ENCODE measurements around the gene MTA1. TPM values are rescaled to one million over a fixed set of nuclear protein-coding genes. Genes with fewer than 3 reads are reported as not detected.

The MTA1 gene
- total and polyA plus RNA-seq, 2 of the 8 experiments (the other 6 are each of a cell fraction or from before 2014, with no cell fraction given) = 73.9 to 221 TPM

DNA sequence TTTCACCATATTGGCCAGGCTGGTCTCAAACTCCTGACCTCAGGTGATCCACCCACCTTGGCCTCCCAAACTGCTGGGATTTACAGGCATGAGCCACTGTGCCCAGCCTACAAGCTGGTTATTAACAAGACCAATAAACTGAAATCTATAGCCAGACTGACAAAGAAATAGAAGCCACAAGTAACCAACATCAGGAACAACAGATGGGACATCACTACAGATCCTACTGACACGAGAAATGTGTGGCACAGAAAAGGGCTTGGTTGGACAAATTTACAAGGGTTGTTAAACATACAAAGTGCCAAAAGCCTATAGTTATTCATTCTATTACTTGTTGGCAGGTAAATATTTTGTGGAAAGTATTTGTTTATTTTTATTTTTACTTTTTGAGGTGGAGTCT, 11.6 kb downstream of the MTA1 start:
- POLR2A ChIA-PET (ENCODE audit: partially characterized antibody) = interaction anchor here (2.5 kb wide), 1 partner anchor 10 kb away, joined by 10 read pairs; no protein-coding TSS in a partner anchor
- H3K23me2 ChIP-seq (ENCODE audit: low read depth, low read length) = no peaks in the 10 kb centered on the region
- DNase-seq (ENCODE audit: low read depth in 1 of 2, low spot score in 2 of 2) = no peak
- H4K8ac ChIP-seq (ENCODE audit: extremely low read depth, insufficient read depth, low read length) = no peak overlapping the region
- H3K27me3 ChIP-seq (replicated peaks in 1 of 4; ENCODE audit: control insufficient read depth in 3 of 4, extremely low read depth in 1 of 4, insufficient read depth in 3 of 4, low read length in 3 of 4) = no peaks in the 10 kb centered on the region
- no peak overlapping the region for H3K14ac ChIP-seq (ENCODE audit: insufficient read length)
- CTCF ChIA-PET (ENCODE audit: partially characterized antibody) = interaction anchor here (0.7 to 1.9 kb wide), 2 partner anchors 50 to 208 kb away, joined by 3 to 6 read pairs; no protein-coding TSS in a partner anchor
- H2BK5ac ChIP-seq (ENCODE audit: low read depth, low read length) = no peak overlapping the region
- no peak overlapping the region for H3K23ac ChIP-seq (ENCODE audit: insufficient read length)
- peaks cover 21 to 88% of the 10 kb centered on the region in 2 experiments for H3K79me2 ChIP-seq (ENCODE audit: control insufficient read depth in 1 of 2, insufficient read depth in 2 of 2, low read length in 2 of 2)
- no peak overlapping the region for H3K4me3 ChIP-seq (ENCODE audit: extremely low read depth in 1 of 4, insufficient read depth in 2 of 4, low read depth in 3 of 4, low read length in 4 of 4)
- no peak overlapping the region for H2BK120ac ChIP-seq (replicated peaks; ENCODE audit: low read depth, low read length)
- no peak overlapping the region for H2BK15ac ChIP-seq (ENCODE audit: low read length)
- FAIRE-seq = no peak
- peaks cover 42 to 52% of the 10 kb centered on the region in 2 experiments for H4K20me1 ChIP-seq (replicated peaks in 1 of 2; ENCODE audit: control insufficient read depth in 1 of 2, insufficient read depth in 2 of 2, low read length in 2 of 2)
- H3K79me1 ChIP-seq (ENCODE audit: low read depth, low read length) = peaks cover 15% of the 10 kb centered on the region
- H3K4me1 ChIP-seq (replicated peaks in 1 of 4; ENCODE audit: control insufficient read depth in 3 of 4, insufficient read depth in 4 of 4, low read length in 3 of 4) = peaks cover 0 to 5% (median 4%) of the 10 kb centered on the region in 4 experiments; a peak in 5 of 7 replicates
- H2AK5ac ChIP-seq (ENCODE audit: low read depth, low read length) = no peak overlapping the region
- no peaks in the 10 kb centered on the region for H3K9me3 ChIP-seq (ENCODE audit: insufficient read depth in 2 of 2, low read depth in 1 of 2, low read length in 1 of 2)
- no peak overlapping the region for H4K5ac ChIP-seq (ENCODE audit: insufficient read length, low read depth, low read length)
- H3K4me2 ChIP-seq (ENCODE audit: insufficient read depth in 1 of 2, low read depth in 2 of 2, low read length in 2 of 2) = no peak overlapping the region
- H2BK12ac ChIP-seq (ENCODE audit: low read depth, low read length) = no peak overlapping the region
- H3K56ac ChIP-seq (replicated peaks; ENCODE audit: insufficient read length, low read depth, low read length) = no peak overlapping the region
- H4K91ac ChIP-seq (replicated peaks; ENCODE audit: insufficient read length, low read length) = no peak overlapping the region
- no peak overlapping the region for H3K9ac ChIP-seq (replicated peaks in 1 of 4; ENCODE audit: extremely low read depth in 1 of 4, low read depth in 3 of 4, low read length in 3 of 4)
- H2BK20ac ChIP-seq (ENCODE audit: low read length) = no peak overlapping the region
- no peak overlapping the region for H3K27ac ChIP-seq (ENCODE audit: low read depth, low read length)
- H3K18ac ChIP-seq (ENCODE audit: extremely low read depth, low read length) = no peak overlapping the region
- peaks cover 0 to 6% (median under 1%) of the 10 kb centered on the region in 4 experiments; a peak in 2 of 8 replicates for H3K36me3 ChIP-seq (ENCODE audit: control insufficient read depth in 2 of 4, insufficient read depth in 4 of 4, low read length in 3 of 4)
- H3K4ac ChIP-seq (replicated peaks; ENCODE audit: insufficient read length, low read depth, low read length) = no peak overlapping the region
- no peak overlapping the region for H2AFZ ChIP-seq (ENCODE audit: low read length)
- WGBS, 2 experiments (ENCODE audit: extremely low coverage in 1 of 2, insufficient coverage in 1 of 2, insufficient read length in 1 of 2, insufficient replicate concordance in 2 of 2, low coverage in 1 of 2, low lambda C conversion rate in 2 of 2, missing lambda C conversion rate in 1 of 2) = 100% methylated on average over 1 of the region's 1 CpG; no CpG with 5 or more reads in 1 of the 2 experiments
- TF ChIP-seq CBX8 (IDR thresholded peaks at IDR 0.05; ENCODE audit: borderline replicate concordance, low read depth, low read length) (no peak), PHF8 (conservative IDR thresholded peaks at IDR 0.05; ENCODE audit: low read depth, low read length) (no peak), KDM5A (IDR thresholded peaks at IDR 0.05; ENCODE audit: low read length) (no peak), POU5F1 (IDR thresholded peaks at IDR 0.05; ENCODE audit: low read depth, low read length) (no peak), SRF (IDR thresholded peaks at IDR 0.05; ENCODE audit: low read depth, low read length) (no peak), TEAD4 (IDR thresholded peaks at IDR 0.05; ENCODE audit: low read depth, low read length) (no peak), JUND (IDR thresholded peaks at IDR 0.05; ENCODE audit: low read length) (no peak), CHD1 (IDR thresholded peaks at IDR 0.05; ENCODE audit: low read depth, low read length) (no peak), JUN (IDR thresholded peaks at IDR 0.05; ENCODE audit: low read depth, low read length) (no peak), EGR1 (IDR thresholded peaks at IDR 0.05; ENCODE audit: borderline replicate concordance, low read depth, low read length) (no peak), TAF1 (IDR thresholded peaks at IDR 0.05; ENCODE audit: low read depth, low read length) (no peak)
- TF ChIP-seq, protein P1, sequence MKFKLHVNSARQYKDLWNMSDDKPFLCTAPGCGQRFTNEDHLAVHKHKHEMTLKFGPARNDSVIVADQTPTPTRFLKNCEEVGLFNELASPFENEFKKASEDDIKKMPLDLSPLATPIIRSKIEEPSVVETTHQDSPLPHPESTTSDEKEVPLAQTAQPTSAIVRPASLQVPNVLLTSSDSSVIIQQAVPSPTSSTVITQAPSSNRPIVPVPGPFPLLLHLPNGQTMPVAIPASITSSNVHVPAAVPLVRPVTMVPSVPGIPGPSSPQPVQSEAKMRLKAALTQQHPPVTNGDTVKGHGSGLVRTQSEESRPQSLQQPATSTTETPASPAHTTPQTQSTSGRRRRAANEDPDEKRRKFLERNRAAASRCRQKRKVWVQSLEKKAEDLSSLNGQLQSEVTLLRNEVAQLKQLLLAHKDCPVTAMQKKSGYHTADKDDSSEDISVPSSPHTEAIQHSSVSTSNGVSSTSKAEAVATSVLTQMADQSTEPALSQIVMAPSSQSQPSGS (IDR thresholded peaks at IDR 0.05; ENCODE audit: low read length) = no peak
- TF ChIP-seq, protein P2, sequence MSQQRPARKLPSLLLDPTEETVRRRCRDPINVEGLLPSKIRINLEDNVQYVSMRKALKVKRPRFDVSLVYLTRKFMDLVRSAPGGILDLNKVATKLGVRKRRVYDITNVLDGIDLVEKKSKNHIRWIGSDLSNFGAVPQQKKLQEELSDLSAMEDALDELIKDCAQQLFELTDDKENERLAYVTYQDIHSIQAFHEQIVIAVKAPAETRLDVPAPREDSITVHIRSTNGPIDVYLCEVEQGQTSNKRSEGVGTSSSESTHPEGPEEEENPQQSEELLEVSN (IDR thresholded peaks at IDR 0.05) = no peak

Measured in H1 (cell line).